Retinal pigment epithelial cell (primary cell): ENCODE results near the gene CATSPERD.

Experiments
- DNase-seq: peaks from one replicate; pipeline ENCODE4 v3.0.0-alpha.2; 2010; ENCODE audit warnings: low read depth
- H3K4me3 ChIP-seq: 2 replicates; pipeline ENCODE4 v1.5.1; 2011; ENCODE audit warnings: mild to moderate bottlenecking, low read length, control low read depth, moderate library complexity
- CTCF ChIP-seq: conservative IDR thresholded peaks from 2 replicates; pipeline ENCODE4 v1.5.1; 2011; ENCODE audit warnings: low read depth, low read length, control low read depth, inconsistent platforms

The CATSPERD gene

GRCh38 chr19:5692723-5693194, 27.7 kb upstream of the CATSPERD start:
- TF ChIP-seq CTCF: no peak
- no peak for DNase-seq
- H3K4me3 ChIP-seq: no peak overlapping the region

- DNase-seq: no peak
- no peak for TF ChIP-seq CTCF
- H3K4me3 ChIP-seq: no peak overlapping the region
Observed at GRCh38 chr19:5693195-5694166, 27.0 kb upstream of the CATSPERD start.

- no peak for TF ChIP-seq CTCF
Observed at GRCh38 chr19:5694167-5694955, 26.1 kb upstream of the CATSPERD start.

GRCh38 chr19:5694956-5695648, 25.3 kb upstream of the CATSPERD start:
- no peak for TF ChIP-seq CTCF
- no peak for DNase-seq
- no peak overlapping the region for H3K4me3 ChIP-seq

More at GRCh38 chr19:5694167-5694955, 26.1 kb upstream of the CATSPERD start:
- no peak for DNase-seq
- no peak overlapping the region for H3K4me3 ChIP-seq

GRCh38 chr19:5695649-5696195, 24.7 kb upstream of the CATSPERD start:
- DNase-seq: no peak
- no peak overlapping the region for H3K4me3 ChIP-seq
- no peak for TF ChIP-seq CTCF

- no peak for DNase-seq
- H3K4me3 ChIP-seq: no peak overlapping the region
Observed at GRCh38 chr19:5696196-5697021, 24.0 kb upstream of the CATSPERD start.

More at GRCh38 chr19:5696196-5697021, 24.0 kb upstream of the CATSPERD start:
- TF ChIP-seq CTCF: no peak
